HUES48 (cell line): ENCODE data around the gene LCT.

Experiments
- H3K27ac ChIP-seq: one replicate; pipeline ENCODE4 v1.7.0; 2013; ENCODE audit warnings: low read depth, low read length, inconsistent platforms
- H3K27me3 ChIP-seq: 2 replicates; pipeline ENCODE4 v1.6.1; 2013; ENCODE audit warnings: mild to moderate bottlenecking, low read length; ENCODE audit not compliant: control insufficient read depth, insufficient read depth
- H3K36me3 ChIP-seq: 2 replicates; pipeline ENCODE4 v1.6.1; 2013; ENCODE audit warnings: low read length; ENCODE audit not compliant: control insufficient read depth, insufficient read depth
- H3K4me1 ChIP-seq: 2 replicates; pipeline ENCODE4 v1.6.1; 2013; ENCODE audit warnings: mild to moderate bottlenecking, low read length; ENCODE audit not compliant: control insufficient read depth, insufficient read depth
- H3K4me3 ChIP-seq: 2 replicates; pipeline ENCODE4 v1.5.1; 2013; ENCODE audit warnings: mild to moderate bottlenecking, low read depth, low read length
- H3K9ac ChIP-seq: 2 replicates; pipeline ENCODE4 v1.6.1; 2013; ENCODE audit warnings: mild to moderate bottlenecking, low read depth, low read length, moderate library complexity
- H3K9me3 ChIP-seq: 2 replicates; pipeline ENCODE4 v1.6.1; 2013; ENCODE audit warnings: low read length; ENCODE audit not compliant: control insufficient read depth, insufficient read depth

LCT gene

DNA sequence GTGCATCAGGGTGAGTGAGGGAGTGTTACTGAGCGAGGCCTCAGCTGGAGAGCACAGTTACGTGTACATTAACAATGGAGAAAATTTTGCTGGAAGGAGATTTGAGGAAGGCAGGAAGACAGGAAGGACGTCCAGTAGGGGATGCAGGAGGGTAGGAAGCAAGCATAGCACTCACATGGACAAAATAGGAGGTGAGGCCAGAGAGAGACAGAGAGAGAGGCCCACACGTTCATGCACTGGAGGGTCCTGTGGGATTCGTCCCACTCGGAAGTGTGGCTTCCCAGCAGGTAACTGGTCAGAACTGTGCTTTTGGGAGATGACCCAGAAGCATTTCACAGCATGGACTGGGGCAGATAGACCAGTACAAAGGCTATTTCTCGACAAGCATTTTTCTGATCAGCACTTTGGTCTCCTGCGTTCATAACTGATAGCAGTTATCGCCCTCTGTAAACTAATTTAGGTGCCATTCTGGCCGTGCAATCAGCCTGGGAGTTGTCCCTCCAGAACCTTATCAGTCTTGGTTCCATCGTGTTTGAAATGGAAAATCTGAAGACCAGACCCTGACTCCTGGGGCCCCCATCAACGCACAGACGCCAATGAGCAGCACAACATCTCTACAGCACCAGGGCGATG lies 5.7 kb downstream of the LCT start:
- Histone ChIP-seq H3K27me3 (no peaks in the 10 kb centered on the region), H3K27ac (no peak overlapping the region), H3K4me1 (no peaks in the 10 kb centered on the region), H3K9me3 (no peaks in the 10 kb centered on the region), H3K9ac (no peak overlapping the region), H3K36me3 (no peaks in the 10 kb centered on the region), H3K4me3 (no peak overlapping the region)

DNA sequence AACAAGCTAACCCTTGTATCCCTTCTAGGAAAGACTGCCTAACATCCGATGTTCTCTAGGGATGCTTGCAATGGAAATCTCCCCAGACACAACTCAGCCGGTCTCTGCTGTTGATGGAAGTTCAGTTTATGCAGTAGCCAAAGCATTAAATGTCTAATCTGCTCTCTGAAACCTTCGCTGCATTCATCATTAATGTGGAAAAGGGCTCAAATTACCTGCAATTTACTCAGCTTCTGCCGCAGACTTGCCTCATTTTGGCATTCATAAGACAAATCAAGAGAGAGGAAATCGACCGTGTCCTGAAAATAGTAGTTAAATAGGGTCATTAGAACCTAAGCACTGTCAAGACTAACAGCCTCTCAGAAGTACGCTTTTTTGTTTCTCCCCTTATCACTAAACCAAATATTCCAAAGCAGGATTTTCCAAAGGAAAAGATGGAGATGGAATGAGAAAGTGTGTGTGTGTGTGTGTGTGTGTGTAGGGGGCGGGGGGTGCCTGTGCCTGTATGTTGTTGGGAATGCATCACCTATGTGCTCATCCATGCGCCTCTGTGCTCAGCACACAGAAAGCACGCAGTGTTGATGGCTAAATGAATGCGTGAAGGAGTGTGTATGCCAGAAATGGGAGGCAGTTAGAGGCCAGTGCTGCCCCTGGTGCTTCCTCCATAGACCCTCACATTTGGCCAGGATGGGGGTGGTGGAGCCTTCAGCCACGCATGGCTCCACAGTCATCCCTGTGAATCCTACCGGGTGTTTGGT lies 7.4 kb downstream of the LCT start:
- H3K9me3 ChIP-seq = no peaks in the 10 kb centered on the region
- no peak overlapping the region for H3K4me3 ChIP-seq
- H3K4me1 ChIP-seq = no peaks in the 10 kb centered on the region
- H3K27me3 ChIP-seq = no peaks in the 10 kb centered on the region
- H3K9ac ChIP-seq = no peak overlapping the region
- no peak overlapping the region for H3K27ac ChIP-seq
- H3K36me3 ChIP-seq = no peaks in the 10 kb centered on the region

- H3K9me3 ChIP-seq = no peaks in the 10 kb centered on the region
- H3K4me3 ChIP-seq = no peak overlapping the region
- no peak overlapping the region for H3K27ac ChIP-seq
- H3K9ac ChIP-seq = no peak overlapping the region
- no peaks in the 10 kb centered on the region for H3K4me1 ChIP-seq
- no peaks in the 10 kb centered on the region for H3K27me3 ChIP-seq
- H3K36me3 ChIP-seq = no peaks in the 10 kb centered on the region
Observed at GRCh38 chr2:135826544-135826943, 10.4 kb downstream of the LCT start.

GRCh38 chr2:135825550-135826176 lies 11.3 kb downstream of the LCT start:
- H3K27me3 ChIP-seq = no peaks in the 10 kb centered on the region
- no peak overlapping the region for H3K4me3 ChIP-seq
- H3K4me1 ChIP-seq = no peaks in the 10 kb centered on the region
- no peaks in the 10 kb centered on the region for H3K36me3 ChIP-seq
- no peak overlapping the region for H3K27ac ChIP-seq
- H3K9me3 ChIP-seq = no peaks in the 10 kb centered on the region
- H3K9ac ChIP-seq = no peak overlapping the region

GRCh38 chr2:135825131-135825530 lies 11.9 kb downstream of the LCT start:
- H3K4me1 ChIP-seq = no peaks in the 10 kb centered on the region
- H3K27me3 ChIP-seq = no peaks in the 10 kb centered on the region
- no peak overlapping the region for H3K27ac ChIP-seq
- no peaks in the 10 kb centered on the region for H3K36me3 ChIP-seq
- H3K9me3 ChIP-seq = no peaks in the 10 kb centered on the region
- H3K4me3 ChIP-seq = no peak overlapping the region
- H3K9ac ChIP-seq = no peak overlapping the region

DNA sequence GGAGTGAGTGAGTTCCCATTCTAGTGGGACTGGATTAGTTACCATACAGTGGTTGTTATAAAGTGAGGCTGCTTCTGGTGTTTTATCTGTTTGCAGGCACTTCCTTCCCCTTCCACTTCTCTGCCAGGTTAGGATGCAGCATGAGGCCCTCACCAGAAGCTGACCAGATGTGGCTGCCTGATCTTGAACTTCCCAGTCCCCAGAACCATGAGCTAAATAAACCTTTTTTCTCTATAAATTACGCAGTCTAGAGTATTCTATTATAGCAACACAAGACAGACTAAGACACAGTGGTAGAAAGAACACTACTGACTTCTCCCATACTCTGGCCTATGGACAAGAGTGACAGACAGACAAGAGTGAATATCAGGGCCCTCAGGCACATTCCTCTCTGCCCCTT lies 14.1 kb downstream of the LCT start:
- H3K4me1 ChIP-seq = no peaks in the 10 kb centered on the region
- H3K27ac ChIP-seq = no peak overlapping the region
- H3K9me3 ChIP-seq = no peaks in the 10 kb centered on the region
- no peak overlapping the region for H3K9ac ChIP-seq
- no peaks in the 10 kb centered on the region for H3K27me3 ChIP-seq
- H3K36me3 ChIP-seq = no peaks in the 10 kb centered on the region
- H3K4me3 ChIP-seq = no peak overlapping the region

- Histone ChIP-seq H3K9ac (no peak overlapping the region), H3K36me3 (no peaks in the 10 kb centered on the region), H3K4me3 (no peak overlapping the region), H3K9me3 (no peaks in the 10 kb centered on the region), H3K27ac (no peak overlapping the region), H3K4me1 (no peaks in the 10 kb centered on the region), H3K27me3 (no peaks in the 10 kb centered on the region)
Observed at GRCh38 chr2:135821190-135821589, 15.8 kb downstream of the LCT start.

- no peaks in the 10 kb centered on the region for H3K36me3 ChIP-seq
- no peaks in the 10 kb centered on the region for H3K4me1 ChIP-seq
- H3K9ac ChIP-seq = no peak overlapping the region
- no peak overlapping the region for H3K4me3 ChIP-seq
- H3K27me3 ChIP-seq = no peaks in the 10 kb centered on the region
- H3K27ac ChIP-seq = no peak overlapping the region
- no peaks in the 10 kb centered on the region for H3K9me3 ChIP-seq
Observed at GRCh38 chr2:135820003-135820618, 16.9 kb downstream of the LCT start.

GRCh38 chr2:135818937-135819610 lies 17.9 kb downstream of the LCT start:
- Histone ChIP-seq H3K36me3 (no peaks in the 10 kb centered on the region), H3K4me1 (no peaks in the 10 kb centered on the region), H3K27me3 (no peaks in the 10 kb centered on the region), H3K9ac (no peak overlapping the region), H3K9me3 (no peaks in the 10 kb centered on the region), H3K27ac (no peak overlapping the region), H3K4me3 (no peak overlapping the region)

- no peaks in the 10 kb centered on the region for H3K27me3 ChIP-seq
- H3K9ac ChIP-seq = no peak overlapping the region
- no peak overlapping the region for H3K4me3 ChIP-seq
- no peak overlapping the region for H3K27ac ChIP-seq
- H3K36me3 ChIP-seq = no peaks in the 10 kb centered on the region
- no peaks in the 10 kb centered on the region for H3K4me1 ChIP-seq
- no peaks in the 10 kb centered on the region for H3K9me3 ChIP-seq
Observed at GRCh38 chr2:135817951-135818350, 19.0 kb downstream of the LCT start.
